ENCODE results near the gene SLC6A12. TPM values are rescaled to one million over a fixed set of nuclear protein-coding genes. Genes with fewer than 3 reads are reported as not detected.
"Not testable (repeated sequence)": the region's sequence is repeated elsewhere in the genome, so short reads cannot be mapped to it uniquely, and the experiment has no call there.

SLC6A12 gene
- total RNA-seq, 6 experiments from 2014 or later: not detected

GRCh38 chr12:240566-240965, 26.6 kb upstream of the SLC6A12 start:
- Mint-ChIP-seq H3K27me3 (ENCODE audit: insufficient read depth) (peaks cover 17% of the 10 kb centered on the region), H3K36me3 (ENCODE audit: low read depth) (peaks cover 11% of the 10 kb centered on the region), H3K4me3 (no peak overlapping the region), H3K9me3 (peaks cover 12% of the 10 kb centered on the region), H3K27ac (no peak overlapping the region), H3K4me1 (ENCODE audit: low read depth) (no peaks in the 10 kb centered on the region)
- TF ChIP-seq, protein P1, sequence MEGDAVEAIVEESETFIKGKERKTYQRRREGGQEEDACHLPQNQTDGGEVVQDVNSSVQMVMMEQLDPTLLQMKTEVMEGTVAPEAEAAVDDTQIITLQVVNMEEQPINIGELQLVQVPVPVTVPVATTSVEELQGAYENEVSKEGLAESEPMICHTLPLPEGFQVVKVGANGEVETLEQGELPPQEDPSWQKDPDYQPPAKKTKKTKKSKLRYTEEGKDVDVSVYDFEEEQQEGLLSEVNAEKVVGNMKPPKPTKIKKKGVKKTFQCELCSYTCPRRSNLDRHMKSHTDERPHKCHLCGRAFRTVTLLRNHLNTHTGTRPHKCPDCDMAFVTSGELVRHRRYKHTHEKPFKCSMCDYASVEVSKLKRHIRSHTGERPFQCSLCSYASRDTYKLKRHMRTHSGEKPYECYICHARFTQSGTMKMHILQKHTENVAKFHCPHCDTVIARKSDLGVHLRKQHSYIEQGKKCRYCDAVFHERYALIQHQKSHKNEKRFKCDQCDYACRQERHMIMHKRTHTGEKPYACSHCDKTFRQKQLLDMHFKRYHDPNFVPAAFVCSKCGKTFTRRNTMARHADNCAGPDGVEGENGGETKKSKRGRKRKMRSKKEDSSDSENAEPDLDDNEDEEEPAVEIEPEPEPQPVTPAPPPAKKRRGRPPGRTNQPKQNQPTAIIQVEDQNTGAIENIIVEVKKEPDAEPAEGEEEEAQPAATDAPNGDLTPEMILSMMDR (IDR thresholded peaks at IDR 0.05): no peak
- no peak for DNase-seq

- Mint-ChIP-seq H3K4me3 (no peak overlapping the region), H3K36me3 (ENCODE audit: low read depth) (peaks cover 22% of the 10 kb centered on the region), H3K27me3 (ENCODE audit: insufficient read depth) (peaks cover 13% of the 10 kb centered on the region), H3K4me1 (ENCODE audit: low read depth) (no peaks in the 10 kb centered on the region), H3K27ac (no peak overlapping the region), H3K9me3 (peaks cover 21% of the 10 kb centered on the region)
- TF ChIP-seq, protein P1 (IDR thresholded peaks at IDR 0.05): no peak
- no peak for DNase-seq
Measured at GRCh38 chr12:238736-239398, 24.9 kb upstream of the SLC6A12 start.

DNA sequence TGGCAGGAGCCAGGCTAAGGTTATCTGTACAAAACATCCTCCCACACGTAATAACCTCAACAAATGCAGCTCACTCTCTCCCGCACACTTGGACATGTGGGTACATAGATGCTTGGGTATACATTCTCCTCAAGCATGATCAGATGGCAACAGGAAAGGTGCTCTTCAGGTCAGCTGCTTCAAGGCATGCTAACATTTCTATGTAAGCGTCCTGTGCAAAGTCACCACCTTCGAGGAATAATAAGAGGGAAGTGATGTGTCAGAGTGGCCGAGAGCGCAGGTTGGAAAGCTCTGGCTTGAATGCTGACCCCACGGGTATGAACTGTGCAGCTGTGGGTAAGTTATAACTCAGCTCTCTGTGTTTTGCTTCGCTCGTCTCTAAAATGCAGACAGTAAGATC, 24.2 kb upstream of the SLC6A12 start:
- Mint-ChIP-seq H3K36me3 (ENCODE audit: low read depth) (peaks cover 25% of the 10 kb centered on the region), H3K4me1 (ENCODE audit: low read depth) (no peaks in the 10 kb centered on the region), H3K27me3 (ENCODE audit: insufficient read depth) (peaks cover 15% of the 10 kb centered on the region), H3K4me3 (no peak overlapping the region), H3K9me3 (peaks cover 21% of the 10 kb centered on the region), H3K27ac (no peak overlapping the region)
- no peak for DNase-seq
- TF ChIP-seq, protein P1 (IDR thresholded peaks at IDR 0.05): no peak

DNA sequence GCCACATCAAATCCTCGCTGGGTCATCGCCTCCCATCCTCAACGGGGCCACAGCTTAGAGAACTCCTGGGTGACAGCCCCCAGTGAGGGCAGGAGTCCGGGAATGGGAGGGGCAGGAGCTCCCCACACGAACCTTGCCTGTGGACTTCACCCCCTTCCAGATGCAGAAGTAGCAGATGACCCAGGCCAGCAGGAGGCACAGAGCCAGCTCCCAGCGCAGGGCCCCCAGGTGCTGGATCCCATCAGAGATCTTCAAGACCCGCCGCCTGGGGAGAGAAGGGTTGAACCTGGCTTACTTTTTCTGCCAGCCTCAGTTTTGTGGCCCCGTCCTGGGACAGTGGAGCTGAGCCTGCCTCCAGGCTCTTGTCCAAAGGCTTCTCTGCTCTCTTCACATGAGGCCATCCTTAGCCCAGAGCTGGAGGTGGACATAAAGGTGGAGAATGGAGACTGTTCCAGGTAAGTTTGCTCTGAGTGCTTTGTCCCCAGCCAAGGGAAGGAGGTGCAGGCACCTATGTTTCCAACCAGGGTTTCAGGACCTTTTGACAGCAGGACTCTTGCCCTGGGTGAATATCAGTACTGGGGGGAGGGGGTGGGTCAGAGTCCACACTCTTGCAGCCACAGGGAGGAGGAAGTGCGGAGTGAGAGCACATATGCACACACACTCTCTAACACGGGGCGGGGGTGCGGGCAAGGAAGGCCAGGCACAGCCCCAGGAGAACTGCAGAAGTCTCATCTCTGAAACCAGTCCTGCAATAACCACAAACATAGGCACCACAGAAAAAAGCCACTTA, 23.3 kb upstream of the SLC6A12 start:
- Mint-ChIP-seq H3K4me1 (ENCODE audit: low read depth) (no peaks in the 10 kb centered on the region), H3K9me3 (peaks cover 21% of the 10 kb centered on the region), H3K4me3 (no peak overlapping the region), H3K27me3 (ENCODE audit: insufficient read depth) (peaks cover 15% of the 10 kb centered on the region), H3K36me3 (ENCODE audit: low read depth) (peaks cover 25% of the 10 kb centered on the region), H3K27ac (no peak overlapping the region)
- no peak for DNase-seq
- TF ChIP-seq, protein P1 (IDR thresholded peaks at IDR 0.05): no peak

GRCh38 chr12:236445-236844, 22.5 kb upstream of the SLC6A12 start:
- DNase-seq: no peak
- Mint-ChIP-seq H3K4me1 (ENCODE audit: low read depth) (no peaks in the 10 kb centered on the region), H3K9me3 (peaks cover 21% of the 10 kb centered on the region), H3K36me3 (ENCODE audit: low read depth) (peaks cover 25% of the 10 kb centered on the region), H3K27me3 (ENCODE audit: insufficient read depth) (peaks cover 17% of the 10 kb centered on the region), H3K4me3 (no peak overlapping the region), H3K27ac (no peak overlapping the region)
- TF ChIP-seq, protein P1 (IDR thresholded peaks at IDR 0.05): no peak

DNA sequence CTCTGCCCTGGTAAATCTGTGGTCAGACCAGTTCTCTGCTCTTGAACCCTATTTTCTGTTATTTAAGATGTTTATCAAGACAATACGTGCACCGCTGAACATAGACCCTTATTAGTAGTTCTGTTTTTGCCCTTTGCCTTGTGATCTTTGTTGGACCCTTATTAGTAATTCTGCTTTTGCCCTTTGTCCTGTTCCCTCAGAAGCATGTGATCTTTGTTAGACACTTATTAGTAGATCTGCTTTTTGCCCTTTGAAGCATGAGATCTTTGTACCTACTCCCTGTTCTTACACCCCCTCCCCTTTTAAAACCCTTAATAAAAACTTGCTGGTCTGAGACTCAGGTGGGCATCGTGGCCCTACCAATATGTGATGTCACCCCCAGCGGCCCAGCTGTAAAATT, 22.0 kb upstream of the SLC6A12 start:
- H3K4me3 Mint-ChIP-seq; H3K4me1 Mint-ChIP-seq (ENCODE audit: low read depth); H3K27ac Mint-ChIP-seq; DNase-seq: not testable (repeated sequence)
- H3K36me3 Mint-ChIP-seq (ENCODE audit: low read depth): peaks cover 25% of the 10 kb centered on the region
- H3K9me3 Mint-ChIP-seq: peaks cover 21% of the 10 kb centered on the region
- H3K27me3 Mint-ChIP-seq (ENCODE audit: insufficient read depth): peaks cover 21% of the 10 kb centered on the region

All from HFFc6 (cell line).